VCaP (cell line): Measurements from ENCODE around the gene OR8B12.

ENCODE experiments used
- H3K27ac ChIP-seq: fragments of 450-650 bp; 2 replicates; pipeline ENCODE4 v1.5.1; 2017
- TF ChIP-seq, protein P1 (sequence below): fragments of 450-650 bp; conservative IDR thresholded peaks from 2 replicates; pipeline ENCODE4 v1.5.1; 2017; ENCODE audit warnings: mild to moderate bottlenecking, moderate library complexity

The OR8B12 gene

GRCh38 chr11:124581817-124582216 lies 38.4 kb upstream of the OR8B12 start:
- H3K27ac ChIP-seq, result no peak overlapping the region
- TF ChIP-seq, protein P1, sequence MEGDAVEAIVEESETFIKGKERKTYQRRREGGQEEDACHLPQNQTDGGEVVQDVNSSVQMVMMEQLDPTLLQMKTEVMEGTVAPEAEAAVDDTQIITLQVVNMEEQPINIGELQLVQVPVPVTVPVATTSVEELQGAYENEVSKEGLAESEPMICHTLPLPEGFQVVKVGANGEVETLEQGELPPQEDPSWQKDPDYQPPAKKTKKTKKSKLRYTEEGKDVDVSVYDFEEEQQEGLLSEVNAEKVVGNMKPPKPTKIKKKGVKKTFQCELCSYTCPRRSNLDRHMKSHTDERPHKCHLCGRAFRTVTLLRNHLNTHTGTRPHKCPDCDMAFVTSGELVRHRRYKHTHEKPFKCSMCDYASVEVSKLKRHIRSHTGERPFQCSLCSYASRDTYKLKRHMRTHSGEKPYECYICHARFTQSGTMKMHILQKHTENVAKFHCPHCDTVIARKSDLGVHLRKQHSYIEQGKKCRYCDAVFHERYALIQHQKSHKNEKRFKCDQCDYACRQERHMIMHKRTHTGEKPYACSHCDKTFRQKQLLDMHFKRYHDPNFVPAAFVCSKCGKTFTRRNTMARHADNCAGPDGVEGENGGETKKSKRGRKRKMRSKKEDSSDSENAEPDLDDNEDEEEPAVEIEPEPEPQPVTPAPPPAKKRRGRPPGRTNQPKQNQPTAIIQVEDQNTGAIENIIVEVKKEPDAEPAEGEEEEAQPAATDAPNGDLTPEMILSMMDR, result no peak

GRCh38 chr11:124578761-124579160 lies 35.3 kb upstream of the OR8B12 start:
- TF ChIP-seq, protein P1, result no peak
- H3K27ac ChIP-seq, result no peak overlapping the region

- H3K27ac ChIP-seq, result no peak overlapping the region
- TF ChIP-seq, protein P1, result no peak
These were observed 34.4 kb upstream of the OR8B12 start for GRCh38 chr11:124577716-124578427.

DNA sequence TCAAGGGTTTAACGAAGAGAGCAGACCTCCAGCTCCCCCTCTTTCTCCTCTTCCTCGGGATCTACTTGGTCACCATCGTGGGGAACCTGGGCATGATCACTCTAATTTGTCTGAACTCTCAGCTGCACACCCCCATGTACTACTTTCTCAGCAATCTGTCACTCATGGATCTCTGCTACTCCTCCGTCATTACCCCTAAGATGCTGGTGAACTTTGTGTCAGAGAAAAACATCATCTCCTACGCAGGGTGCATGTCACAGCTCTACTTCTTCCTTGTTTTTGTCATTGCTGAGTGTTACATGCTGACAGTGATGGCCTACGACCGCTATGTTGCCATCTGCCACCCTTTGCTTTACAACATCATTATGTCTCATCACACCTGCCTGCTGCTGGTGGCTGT lies 26.7 kb upstream of the OR8B12 start:
- H3K27ac ChIP-seq, result no peak overlapping the region

DNA sequence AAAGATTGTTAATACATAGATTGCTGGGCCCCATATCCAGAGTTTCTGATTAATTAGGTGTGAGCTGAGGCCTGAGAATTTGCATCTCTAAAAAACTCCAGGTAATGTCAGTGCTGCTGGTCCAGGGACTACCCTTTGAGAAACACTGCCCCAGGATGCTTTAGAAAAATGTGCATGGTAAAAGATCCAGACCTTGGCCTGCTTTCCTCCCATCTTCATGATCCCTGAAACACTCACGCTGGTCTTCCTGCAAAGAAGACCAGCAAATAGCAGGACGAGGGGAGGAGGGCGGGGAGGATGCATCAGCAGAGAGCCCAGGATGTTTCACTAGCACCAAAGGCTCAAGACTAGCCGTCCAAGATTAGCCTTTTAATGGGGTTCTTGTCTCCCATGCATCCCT lies 26.2 kb upstream of the OR8B12 start, which contains the start of gene OR8A1:
Gene OR8A1, plus strand, starts transcription at position 301 of the 400 bp plus-strand sequence. CDS start 123 bp downstream, outside the sequence.
- H3K27ac ChIP-seq, result no peak within 1 kb of the TSS
- TF ChIP-seq, protein P1, result no peak

More for the DNA sequence above, 26.7 kb upstream of the OR8B12 start:
- TF ChIP-seq, protein P1, result no peak

GRCh38 chr11:124556828-124557227 lies 13.4 kb upstream of the OR8B12 start:
- no peak overlapping the region for H3K27ac ChIP-seq
- TF ChIP-seq, protein P1, result no peak

- TF ChIP-seq, protein P1, result no peak
- H3K27ac ChIP-seq, result no peak overlapping the region
These were observed 8.5 kb upstream of the OR8B12 start for GRCh38 chr11:124551987-124552386.
